ENCODE results near the gene TBC1D24. TPM values are rescaled to one million over a fixed set of nuclear protein-coding genes. Genes with fewer than 3 reads are reported as not detected.
"Not testable (repeated sequence)": the region's sequence is repeated elsewhere in the genome, so short reads cannot be mapped to it uniquely, and the experiment has no call there.

TBC1D24 gene
- polyA plus RNA-seq, 1 experiment, result 6.0 TPM

GRCh38 chr16:2438121-2438520, 36.8 kb upstream of the TBC1D24 start:
- H3K9me3 ChIP-seq (ENCODE audit: control insufficient read depth, insufficient read depth, low read length), result no peaks in the 10 kb centered on the region
- H3K27ac ChIP-seq (ENCODE audit: low read depth, low read length), result no peak overlapping the region
- no peak for TF ChIP-seq CTCF (IDR thresholded peaks at IDR 0.05; ENCODE audit: low read depth, low read length)
- no peaks in the 10 kb centered on the region for H3K27me3 ChIP-seq (ENCODE audit: control insufficient read depth, insufficient read depth, low read length)
- no peak overlapping the region for H3K4me3 ChIP-seq (ENCODE audit: low read depth, low read length)
- ChIA-PET CTCF (interaction anchor here (1.4 kb wide), 1 partner anchor 63 kb away, joined by 3 read pairs; no protein-coding TSS in a partner anchor), POLR2A (interaction anchor here (0.7 kb wide), 1 partner anchor 224 kb away, joined by 9 read pairs; no protein-coding TSS in a partner anchor)
- DNase-seq (ENCODE audit: low read depth, low spot score), result no peak

- no peaks in the 10 kb centered on the region for H3K27me3 ChIP-seq (ENCODE audit: control insufficient read depth, insufficient read depth, low read length)
- no peaks in the 10 kb centered on the region for H3K9me3 ChIP-seq (ENCODE audit: control insufficient read depth, insufficient read depth, low read length)
- ChIA-PET POLR2A (no interaction called here), CTCF (interaction anchor here (1.4 kb wide), 1 partner anchor 62 kb away, joined by 3 read pairs; no protein-coding TSS in a partner anchor)
- no peak overlapping the region for H3K4me3 ChIP-seq (ENCODE audit: low read depth, low read length)
- H3K27ac ChIP-seq (ENCODE audit: low read depth, low read length), result no peak overlapping the region
- no peak for TF ChIP-seq CTCF (IDR thresholded peaks at IDR 0.05; ENCODE audit: low read depth, low read length)
- no peak for DNase-seq (ENCODE audit: low read depth, low spot score)
These were observed 35.3 kb upstream of the TBC1D24 start for GRCh38 chr16:2439598-2439997.

GRCh38 chr16:2441143-2441804, 33.7 kb upstream of the TBC1D24 start:
- POLR2A ChIA-PET; DNase-seq (ENCODE audit: low read depth, low spot score); H3K27ac ChIP-seq (ENCODE audit: low read depth, low read length); H3K9me3 ChIP-seq (ENCODE audit: control insufficient read depth, insufficient read depth, low read length); H3K4me3 ChIP-seq (ENCODE audit: low read depth, low read length); H3K27me3 ChIP-seq (ENCODE audit: control insufficient read depth, insufficient read depth, low read length): not testable (repeated sequence)
- CTCF ChIA-PET, result interaction anchor here (1.3 kb wide), 1 partner anchor 60 kb away, joined by 3 read pairs; no protein-coding TSS in a partner anchor

GRCh38 chr16:2443555-2443954, 31.4 kb upstream of the TBC1D24 start:
- Histone ChIP-seq H3K27me3 (ENCODE audit: control insufficient read depth, insufficient read depth, low read length) (no peaks in the 10 kb centered on the region), H3K4me3 (ENCODE audit: low read depth, low read length) (no peak overlapping the region), H3K27ac (ENCODE audit: low read depth, low read length) (no peak overlapping the region), H3K9me3 (ENCODE audit: control insufficient read depth, insufficient read depth, low read length) (no peaks in the 10 kb centered on the region)
- CTCF ChIA-PET, result interaction anchor here (1.2 kb wide), 1 partner anchor 15 kb away, joined by 4 read pairs; no protein-coding TSS in a partner anchor
- no peak for TF ChIP-seq CTCF (IDR thresholded peaks at IDR 0.05; ENCODE audit: low read depth, low read length)
- POLR2A ChIA-PET, result no interaction called here
- DNase-seq (ENCODE audit: low read depth, low spot score), result no peak

GRCh38 chr16:2447920-2448583, 26.9 kb upstream of the TBC1D24 start:
- DNase-seq (ENCODE audit: low read depth, low spot score), result no peak
- peak overlapping the region; percentile 31 for H3K27ac ChIP-seq (ENCODE audit: low read depth, low read length)

More at GRCh38 chr16:2447920-2448583, 26.9 kb upstream of the TBC1D24 start:
- TF ChIP-seq CTCF (IDR thresholded peaks at IDR 0.05; ENCODE audit: low read depth, low read length), result no peak
- H3K4me3 ChIP-seq (ENCODE audit: low read depth, low read length), result no peak overlapping the region
- ChIA-PET CTCF (no interaction called here), POLR2A (no interaction called here)
- H3K27me3 ChIP-seq (ENCODE audit: control insufficient read depth, insufficient read depth, low read length), result no peaks in the 10 kb centered on the region
- no peaks in the 10 kb centered on the region; the same call in 1 of the 2 replicates for H3K9me3 ChIP-seq (ENCODE audit: control insufficient read depth, insufficient read depth, low read length)

Measured in AG04450 (cell line).